Mammary epithelial cell (primary cell): ENCODE results near the gene SUV39H2.

Experiments
- CTCF ChIP-seq, 2 donors: IDR thresholded peaks in 1 of 2; conservative IDR thresholded peaks in 1 of 2; 2 replicates each; pipeline ENCODE4 v1.5.1; 2011 to 2012; ENCODE audit warnings: inconsistent platforms in 2 of 2, low read length in 2 of 2, mild to moderate bottlenecking in 2 of 2, control low read depth in 1 of 2, low read depth in 1 of 2; ENCODE audit not compliant: insufficient read depth in 1 of 2; ENCODE audit errors: extremely low read depth in 1 of 2
- EZH2 ChIP-seq: IDR thresholded peaks from 2 replicates; pipeline ENCODE4 v1.6.1; 2012; ENCODE audit warnings: low read length, inconsistent platforms, borderline replicate concordance

- TF ChIP-seq CTCF (conservative IDR thresholded peaks at IDR 0.05 in 1 of 2, IDR thresholded peaks at IDR 0.05 in 1 of 2; ENCODE audit: extremely low read depth in 1 of 2, insufficient read depth in 1 of 2, low read depth in 1 of 2, low read length in 2 of 2), result no peak
- TF ChIP-seq EZH2, result no peak
Measured at GRCh38 chr10:14833106-14833505, 45.6 kb upstream of the SUV39H2 start.
